RWPE1 (cell line): Measurements from ENCODE around the gene PLXNB2.
A peak's percentile ranks its signal among the peaks of the same experiment; 100 is the strongest.

ENCODE experiments used
- CTCF ChIA-PET: fragments of 350-600 bp; sonication (Branson Sonifier 250); formaldehyde crosslinking; extraction: SDS; loops from one replicate; lab custom pipeline; 2021; lab: Yijun Ruan, JAX
- POLR2A ChIA-PET: fragments of 400-600 bp; formaldehyde crosslinking; extraction: SDS; loops from one replicate; lab custom pipeline; 2020; ENCODE audit warnings: antibody characterized with exemption; ENCODE audit not compliant: low non-redundant PET; lab: Yijun Ruan, JAX
- DNase-seq: peaks from one replicate; pipeline ENCODE4 v3.0.0; 2012; ENCODE audit warnings: low spot score
- H3K27ac ChIP-seq: fragments of 450-650 bp; 2 replicates; pipeline ENCODE4 v1.5.1; 2017
- TF ChIP-seq, protein P1 (sequence below): fragments of 450-650 bp; conservative IDR thresholded peaks from 2 replicates; pipeline ENCODE4 v1.5.1; 2017; ENCODE audit warnings: low read depth, mild to moderate bottlenecking

Gene PLXNB2

GRCh38 chr22:50246242-50247175 lies 60.9 kb downstream of the PLXNB2 start:
- TF ChIP-seq, protein P1, sequence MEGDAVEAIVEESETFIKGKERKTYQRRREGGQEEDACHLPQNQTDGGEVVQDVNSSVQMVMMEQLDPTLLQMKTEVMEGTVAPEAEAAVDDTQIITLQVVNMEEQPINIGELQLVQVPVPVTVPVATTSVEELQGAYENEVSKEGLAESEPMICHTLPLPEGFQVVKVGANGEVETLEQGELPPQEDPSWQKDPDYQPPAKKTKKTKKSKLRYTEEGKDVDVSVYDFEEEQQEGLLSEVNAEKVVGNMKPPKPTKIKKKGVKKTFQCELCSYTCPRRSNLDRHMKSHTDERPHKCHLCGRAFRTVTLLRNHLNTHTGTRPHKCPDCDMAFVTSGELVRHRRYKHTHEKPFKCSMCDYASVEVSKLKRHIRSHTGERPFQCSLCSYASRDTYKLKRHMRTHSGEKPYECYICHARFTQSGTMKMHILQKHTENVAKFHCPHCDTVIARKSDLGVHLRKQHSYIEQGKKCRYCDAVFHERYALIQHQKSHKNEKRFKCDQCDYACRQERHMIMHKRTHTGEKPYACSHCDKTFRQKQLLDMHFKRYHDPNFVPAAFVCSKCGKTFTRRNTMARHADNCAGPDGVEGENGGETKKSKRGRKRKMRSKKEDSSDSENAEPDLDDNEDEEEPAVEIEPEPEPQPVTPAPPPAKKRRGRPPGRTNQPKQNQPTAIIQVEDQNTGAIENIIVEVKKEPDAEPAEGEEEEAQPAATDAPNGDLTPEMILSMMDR, result no peak
- POLR2A ChIA-PET, result no interaction called here
- DNase-seq, result no peak
- peak overlapping the region; percentile 89 for H3K27ac ChIP-seq
- CTCF ChIA-PET, result interaction anchor here (0.7 kb wide), 1 partner anchor 10 kb away, joined by 4 read pairs; no protein-coding TSS in a partner anchor

DNA sequence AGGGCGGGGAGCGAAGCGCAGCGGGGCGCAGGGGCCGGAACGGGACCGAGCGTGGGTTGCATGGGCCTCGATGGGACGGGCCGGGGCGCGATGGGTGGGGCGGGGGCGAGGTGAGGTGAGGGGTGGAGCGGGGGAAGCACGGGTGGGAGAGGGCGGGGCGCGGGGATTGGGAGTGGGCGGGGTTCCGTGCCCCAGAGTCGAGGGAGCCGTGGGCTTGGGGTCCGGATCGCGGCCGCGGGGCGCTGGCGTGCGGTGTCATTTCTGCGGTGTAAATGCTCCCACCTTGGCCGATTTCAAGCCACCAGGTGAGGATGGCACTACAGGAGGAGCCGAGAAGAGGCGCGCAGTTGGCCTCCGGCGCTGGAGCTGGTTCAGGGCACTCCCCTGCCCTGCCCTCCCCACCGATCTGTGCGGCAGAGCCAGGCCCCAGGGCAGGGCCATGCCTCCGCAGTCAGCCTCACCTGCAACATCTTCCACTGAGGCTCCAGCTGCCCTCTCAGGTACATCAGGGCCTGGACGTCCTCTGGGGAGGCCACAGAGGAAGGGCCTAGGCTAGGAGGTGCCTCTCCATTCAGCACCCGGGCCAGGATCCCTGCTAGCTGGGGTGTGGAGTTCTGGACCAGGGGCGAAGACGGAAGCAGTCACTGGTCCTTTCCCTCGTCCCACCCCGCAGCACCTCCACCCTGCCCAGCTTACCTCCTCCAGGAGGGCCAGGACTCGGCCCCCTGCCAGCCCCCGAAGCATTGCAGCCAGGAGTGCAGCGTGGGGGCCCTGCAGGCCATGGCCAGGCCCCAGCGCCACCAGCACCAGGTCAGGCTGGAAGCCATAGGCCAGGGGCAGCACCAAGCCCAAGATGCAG lies 62.0 kb downstream of the PLXNB2 start:
- ChIA-PET POLR2A (no interaction called here), CTCF (interaction anchor here (0.7 kb wide), 2 partner anchors 11 to 220 kb away, joined by 3 to 4 read pairs; no protein-coding TSS in a partner anchor)
- peak overlapping the region; percentile 89 for H3K27ac ChIP-seq
- DNase-seq, result no peak
- TF ChIP-seq, protein P1, result no peak

DNA sequence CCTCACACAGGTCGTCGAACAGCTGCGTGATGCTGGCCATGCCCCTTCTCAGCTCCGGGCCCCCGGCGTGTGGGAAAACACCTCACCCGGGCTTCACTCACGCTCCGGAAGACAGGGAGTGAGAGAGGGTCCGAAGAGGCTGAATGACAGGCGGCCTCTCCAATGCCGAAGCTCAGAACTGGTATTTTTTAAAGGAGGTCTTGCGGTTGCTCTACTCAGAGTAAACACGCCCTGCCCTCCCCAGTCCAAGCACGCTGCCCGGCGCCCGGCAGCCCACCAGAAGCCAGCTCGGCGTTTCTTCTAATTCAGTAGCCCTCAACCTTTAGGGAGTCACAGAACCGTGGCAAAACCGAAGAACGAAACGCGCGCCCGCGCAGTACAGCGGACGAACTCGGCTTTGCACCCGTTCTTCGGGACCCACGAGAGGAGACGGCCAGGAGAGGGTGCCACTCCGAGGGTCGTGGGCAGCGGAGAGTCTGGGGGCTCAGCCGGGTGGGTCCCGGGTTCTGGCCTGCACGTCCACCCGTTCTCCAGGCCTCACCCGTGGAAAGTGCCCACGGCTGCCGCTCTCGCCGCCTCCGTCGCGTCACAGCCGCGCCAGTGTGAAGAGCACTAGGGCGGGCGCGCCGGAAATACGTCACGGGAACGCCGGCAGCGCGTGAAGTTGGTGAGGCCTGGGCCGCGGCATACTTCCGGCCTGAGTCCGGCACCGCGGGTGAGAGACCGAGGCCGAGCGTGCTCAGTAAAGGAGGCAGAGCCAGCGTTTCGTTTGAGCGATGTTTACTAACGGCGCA lies 62.8 kb downstream of the PLXNB2 start, which contains the start of gene TUBGCP6:
TUBGCP6 (minus strand) TSS at position 604 of the 794 bp plus-strand sequence; CDS start at position 40, 564 bp downstream.
- TF ChIP-seq, protein P1, result no peak
- ChIA-PET POLR2A (no interaction called here), CTCF (interaction anchor here (0.6 kb wide), 1 partner anchor 415 kb away, joined by 3 read pairs; no protein-coding TSS in a partner anchor)
- H3K27ac ChIP-seq, result peak within 1 kb of the TSS; percentile 89
- peak; percentile 72 for DNase-seq

DNA sequence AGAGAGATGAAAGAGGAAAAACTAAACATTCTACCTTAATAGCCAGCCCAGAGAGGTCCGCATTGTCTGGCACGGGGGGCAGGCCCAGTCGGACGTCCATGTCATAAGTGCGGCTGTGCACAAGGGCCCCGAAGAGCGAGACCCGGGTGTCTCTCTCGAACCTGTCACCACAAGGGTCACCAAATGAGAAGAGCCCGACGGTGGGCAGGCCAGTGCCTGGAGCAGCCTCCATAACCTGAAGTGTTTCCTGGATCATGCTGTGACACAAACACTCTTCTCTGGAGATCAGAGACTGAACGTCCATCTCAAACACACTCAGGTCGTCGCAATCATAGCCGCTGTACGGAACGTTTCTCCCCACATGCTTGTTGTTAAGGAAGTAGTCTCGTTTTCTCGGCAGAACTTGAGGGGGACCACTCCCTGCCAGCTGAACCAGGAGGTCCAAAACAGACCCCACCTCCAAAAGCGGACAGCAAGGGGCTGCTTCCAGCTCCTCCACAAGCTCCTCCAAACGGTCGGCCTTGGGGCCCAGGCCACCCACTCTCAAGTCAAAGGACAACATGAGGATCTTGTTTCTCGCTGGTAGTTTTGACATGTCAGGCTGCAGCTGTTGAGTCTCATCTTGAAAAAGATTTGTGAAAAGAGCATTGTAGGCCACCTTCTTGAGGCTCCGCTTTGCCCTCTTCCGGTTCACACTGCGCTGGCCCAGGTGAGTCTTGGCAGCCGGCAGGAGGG lies 63.6 kb downstream of the PLXNB2 start:
- H3K27ac ChIP-seq, result peak overlapping the region; percentile 89
- TF ChIP-seq, protein P1, result no peak
- POLR2A ChIA-PET, result no interaction called here
- no peak for DNase-seq
- CTCF ChIA-PET, result interaction anchor here (0.6 kb wide), 1 partner anchor 415 kb away, joined by 3 read pairs; no protein-coding TSS in a partner anchor

DNA sequence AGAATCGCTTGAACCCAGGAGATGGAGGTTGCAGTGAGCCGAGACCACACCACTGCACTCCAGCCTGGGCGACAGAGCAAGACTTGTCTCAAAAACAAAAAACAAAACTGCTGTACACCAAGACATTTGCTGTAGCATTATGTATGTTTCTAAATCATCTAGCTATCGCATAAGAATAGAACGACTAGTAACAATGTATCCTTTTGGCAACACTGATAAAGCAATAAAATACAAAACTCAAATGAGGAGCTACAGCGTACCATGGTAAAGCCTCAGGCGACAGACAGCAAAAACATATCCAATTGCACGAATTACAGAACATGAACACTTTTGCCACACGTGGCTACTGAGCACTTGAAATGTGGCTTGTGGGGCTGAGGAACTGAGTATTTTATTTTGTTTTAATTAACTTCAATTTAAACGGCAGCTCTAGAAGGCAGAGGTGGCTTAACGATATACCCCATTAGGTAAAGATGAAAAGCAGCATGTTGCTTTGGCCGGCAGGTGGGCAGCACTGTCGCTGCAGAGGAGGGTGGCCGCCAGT lies 65.0 kb downstream of the PLXNB2 start:
- peak overlapping the region; percentile 89 for H3K27ac ChIP-seq
- TF ChIP-seq, protein P1, result no peak
- CTCF ChIA-PET, result interaction anchor here (0.6 kb wide), 1 partner anchor 99 kb away, joined by 3 read pairs; no protein-coding TSS in a partner anchor
- POLR2A ChIA-PET, result no interaction called here
- no peak for DNase-seq
